GM23248 (cell line): ENCODE results near the gene MGAT4A. TPM values are rescaled to one million over a fixed set of nuclear protein-coding genes. Genes with fewer than 3 reads are reported as not detected.
"Not testable (repeated sequence)": the region's sequence is repeated elsewhere in the genome, so short reads cannot be mapped to it uniquely, and the experiment has no call there.

ENCODE experiments used
- DNase-seq: peaks from one replicate; pipeline ENCODE4 v3.0.0-alpha.2; 2015
- H2AFZ ChIP-seq: fragments of 200-600 bp; sonication (generic); 2 replicates; pipeline ENCODE4 v1.6.1; 2016; ENCODE audit warnings: antibody characterized with exemption
- H3F3A ChIP-seq: fragments of 200-600 bp; sonication (generic); 2 replicates; pipeline ENCODE4 v1.6.1; 2016; ENCODE audit warnings: mild to moderate bottlenecking, antibody characterized with exemption, mixed run types; ENCODE audit not compliant: insufficient read depth
- H3K27ac ChIP-seq: fragments of 200-600 bp; sonication (generic); 2 replicates; pipeline ENCODE4 v1.5.1; 2016; ENCODE audit warnings: mild to moderate bottlenecking
- H3K27me3 ChIP-seq: fragments of 200-600 bp; sonication (generic); replicated peaks from 2 replicates; pipeline ENCODE4 v1.6.1; 2016; ENCODE audit warnings: mild to moderate bottlenecking; ENCODE audit not compliant: insufficient read depth
- H3K36me3 ChIP-seq: fragments of 200-600 bp; sonication (generic); 2 replicates; pipeline ENCODE4 v1.6.1; 2016; ENCODE audit warnings: low read depth, mild to moderate bottlenecking
- H3K4me1 ChIP-seq: fragments of 200-600 bp; sonication (generic); 2 replicates; pipeline ENCODE4 v1.6.1; 2016; ENCODE audit warnings: mild to moderate bottlenecking; ENCODE audit not compliant: insufficient read depth
- H3K4me2 ChIP-seq: fragments of 200-600 bp; sonication (generic); one replicate; pipeline ENCODE4 v1.6.1; 2016; ENCODE audit warnings: mild to moderate bottlenecking; ENCODE audit not compliant: unreplicated experiment
- H3K4me3 ChIP-seq: fragments of 200-600 bp; sonication (generic); 2 replicates; pipeline ENCODE4 v1.5.1; 2016; ENCODE audit warnings: mild to moderate bottlenecking
- H3K79me2 ChIP-seq: fragments of 200-600 bp; sonication (generic); 2 replicates; pipeline ENCODE4 v1.6.1; 2016; ENCODE audit warnings: mild to moderate bottlenecking; ENCODE audit not compliant: insufficient read depth
- H3K9ac ChIP-seq: fragments of 200-600 bp; sonication (generic); 2 replicates; pipeline ENCODE4 v1.6.1; 2016; ENCODE audit warnings: mild to moderate bottlenecking
- H3K9me2 ChIP-seq: fragments of 200-600 bp; sonication (generic); 2 replicates; pipeline ENCODE4 v1.6.1; 2016; ENCODE audit warnings: mixed run types, mild to moderate bottlenecking, moderate library complexity; ENCODE audit not compliant: insufficient read depth
- H3K9me3 ChIP-seq: fragments of 200-600 bp; sonication (generic); one replicate; pipeline ENCODE4 v1.6.1; 2017; ENCODE audit warnings: low read depth
- H4K20me1 ChIP-seq: fragments of 200-600 bp; sonication (generic); 2 replicates; pipeline ENCODE4 v1.6.0; 2016; ENCODE audit not compliant: insufficient read depth
- EZH2 ChIP-seq: fragments of 200-600 bp; sonication (generic); IDR thresholded peaks from 2 replicates; pipeline ENCODE4 v1.6.1; 2018; ENCODE audit warnings: antibody characterized with exemption, mild to moderate bottlenecking; ENCODE audit not compliant: insufficient read depth, poor library complexity, severe bottlenecking
- EZH2phosphoT487 ChIP-seq: fragments of 200-600 bp; sonication (generic); IDR thresholded peaks from 2 replicates; pipeline ENCODE4 v1.6.1; 2018; ENCODE audit warnings: antibody characterized with exemption, moderate library complexity, mild to moderate bottlenecking, low read depth; ENCODE audit not compliant: insufficient read depth
- WGBS, 2 experiments: methylation state at CpG; one replicate each; pipeline ENCODE4 v1.1.6; 2015 to 2017; ENCODE audit warnings: low lambda C conversion rate in 2 of 2, low coverage in 1 of 2; ENCODE audit errors: missing lambda C conversion rate in 2 of 2; 5-methylcytosine and 5-hydroxymethylcytosine counted together
- in situ Hi-C: fragments of 300-500 bp; cut with MboI; formaldehyde crosslinking; loops from 2 replicates; pipeline ENCODE4 v1.15.0; 2020
- polyA plus RNA-seq: library from polyadenylated mRNA; unstranded; fragments of >200 nt; fragmentation: Nextera tagmentation; extraction: Ambion mirVana; gene quantifications from 2 replicates; pipeline ENCODE4 v1.2.1, GENCODE V29; 2016
- total RNA-seq: library from RNA; depleted of rRNA; stranded (reverse); fragments of >200 nt; shearing (Covaris generic); gene quantifications from 2 replicates; pipeline ENCODE4 v1.2.3, GENCODE V29; 2014

MGAT4A gene
- total and polyA plus RNA-seq, 2 experiments from 2014 or later, result under 0.01 TPM; not detected in 1

DNA sequence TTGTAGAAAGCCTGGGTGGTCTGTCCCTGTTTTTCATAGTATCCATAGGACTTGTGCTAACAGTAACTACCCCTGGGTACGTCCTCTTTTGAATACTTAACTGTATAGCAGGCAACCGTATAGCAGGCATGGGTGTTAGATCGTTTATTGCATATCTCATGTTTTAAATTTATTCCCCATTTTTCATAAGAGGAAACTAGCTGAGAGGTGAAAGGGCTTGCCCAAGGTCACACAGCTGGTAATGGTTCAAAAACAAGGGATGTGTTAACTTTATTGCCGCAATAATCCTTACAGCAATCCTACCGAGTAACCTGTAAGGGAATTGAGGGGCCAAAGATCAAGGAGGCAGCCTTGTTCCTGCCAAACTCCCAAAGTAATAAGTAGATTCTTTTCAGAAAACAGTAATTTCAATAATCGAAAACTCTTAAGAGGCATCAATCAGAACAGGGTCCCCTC, 990 bp upstream of the MGAT4A start:
- H3K27ac ChIP-seq, result no peak overlapping the region
- H4K20me1 ChIP-seq, result no peaks in the 10 kb centered on the region
- WGBS, 2 experiments, result 50 to 53% methylated on average over 6 of the region's 6 CpGs
- H3K9me2 ChIP-seq, result no peaks in the 10 kb centered on the region
- in situ Hi-C loops, result no loop called here
- H3K36me3 ChIP-seq, result no peaks in the 10 kb centered on the region
- H2AFZ ChIP-seq, result peak overlapping the region; percentile 87; the same call in 1 of the 2 replicates
- peak overlapping the region; percentile 66; the same call in 1 of the 2 replicates for H3K4me3 ChIP-seq
- no peak for DNase-seq
- H3K79me2 ChIP-seq, result no peaks in the 10 kb centered on the region
- H3K4me1 ChIP-seq, result no peaks in the 10 kb centered on the region
- no peak for TF ChIP-seq EZH2
- no peak for TF ChIP-seq EZH2phosphoT487
- H3K9me3 ChIP-seq, result no peaks in the 10 kb centered on the region
- H3K27me3 ChIP-seq, result peaks cover 88% of the 10 kb centered on the region
- no peaks in the 10 kb centered on the region for H3F3A ChIP-seq
- H3K4me2 ChIP-seq, result no peak overlapping the region
- no peak overlapping the region for H3K9ac ChIP-seq

GRCh38 chr2:98730707-98731040, 258 bp downstream of the MGAT4A start:
- Histone ChIP-seq H3K9ac (no peak overlapping the region), H3K36me3 (no peaks in the 10 kb centered on the region), H3K4me2 (no peak overlapping the region), H4K20me1 (no peaks in the 10 kb centered on the region), H3K27me3 (peaks cover 88% of the 10 kb centered on the region), H3K4me1 (no peaks in the 10 kb centered on the region), H3K9me2 (no peaks in the 10 kb centered on the region), H3K9me3 (no peaks in the 10 kb centered on the region), H3K4me3 (no peak overlapping the region), H3K79me2 (no peaks in the 10 kb centered on the region), H2AFZ (no peak overlapping the region), H3F3A (no peaks in the 10 kb centered on the region), H3K27ac (no peak overlapping the region)
- peak; percentile 54 for DNase-seq
- TF ChIP-seq EZH2phosphoT487, result no peak
- in situ Hi-C loops, result no loop called here
- WGBS, 2 experiments, result 0 to 1% methylated on average over 3 to 33 of the region's 56 CpGs

DNA sequence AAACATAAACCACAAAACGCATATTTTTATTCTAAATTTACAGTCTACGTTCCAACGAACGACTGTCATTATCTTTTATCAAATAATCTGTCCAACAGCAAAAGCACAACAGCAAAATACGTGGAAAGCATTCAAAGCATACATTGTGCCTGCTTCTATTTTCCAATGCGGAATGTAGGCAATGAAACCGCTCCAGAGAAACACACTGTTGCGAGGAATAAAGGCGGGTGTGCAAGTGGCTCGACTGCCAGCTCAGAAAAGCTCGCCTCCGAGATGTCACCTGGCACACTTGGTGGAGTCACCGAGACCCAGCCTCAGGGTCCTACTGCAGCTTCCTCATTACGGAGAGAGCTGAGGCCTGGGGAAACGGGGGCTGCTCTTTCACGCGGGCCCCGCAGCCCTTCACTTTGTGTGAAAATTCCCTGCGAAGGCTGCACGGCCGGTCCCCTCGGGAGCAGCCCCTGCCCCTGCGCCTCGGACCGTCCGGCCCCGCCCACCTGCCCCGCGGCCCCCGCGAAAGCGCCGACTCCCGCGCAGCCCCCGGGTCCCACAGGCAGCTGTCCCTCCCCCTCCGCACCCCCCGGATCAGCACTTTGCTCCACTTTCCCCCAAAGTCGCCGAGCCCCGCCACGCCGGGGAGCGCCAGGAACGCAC, 752 bp downstream of the MGAT4A start:
- Histone ChIP-seq H3K27me3 (peaks cover 91% of the 10 kb centered on the region), H3K4me1 (no peaks in the 10 kb centered on the region), H3K4me2 (no peak overlapping the region), H3K27ac (no peak overlapping the region), H3F3A (no peaks in the 10 kb centered on the region), H2AFZ (no peak overlapping the region), H4K20me1 (no peaks in the 10 kb centered on the region), H3K79me2 (no peaks in the 10 kb centered on the region), H3K36me3 (no peaks in the 10 kb centered on the region), H3K9me2 (no peaks in the 10 kb centered on the region), H3K9ac (no peak overlapping the region), H3K9me3 (no peaks in the 10 kb centered on the region), H3K4me3 (no peak overlapping the region)
- 0 out of 2 replicates have a peak, but pooled peaks have one; percentile 39 for TF ChIP-seq EZH2phosphoT487
- TF ChIP-seq EZH2, result peak; percentile 95
- DNase-seq, result peak; percentile 23
- in situ Hi-C loops, result no loop called here
- 2 to 3% methylated on average over 17 to 38 of the region's 45 CpGs for WGBS, 2 experiments

DNA sequence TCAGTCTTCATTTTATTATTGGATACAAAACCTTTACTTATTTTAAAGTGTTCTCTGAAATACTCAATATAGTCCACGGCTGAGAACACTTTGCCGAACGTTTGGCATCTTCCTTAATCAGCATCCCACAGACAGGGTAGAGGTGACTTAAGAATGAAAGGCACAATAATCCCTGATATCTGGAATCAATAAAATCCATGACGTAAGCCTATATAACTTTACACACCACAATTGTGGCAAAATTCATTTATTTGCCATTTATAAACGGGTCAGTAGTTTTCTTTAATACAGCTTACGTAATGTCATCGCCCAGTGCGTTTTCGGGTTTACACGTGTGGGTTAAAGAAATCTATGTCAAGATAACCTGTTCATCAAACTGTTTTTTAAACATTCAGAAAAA, 1.3 kb downstream of the MGAT4A start:
- in situ Hi-C loops, result no loop called here
- H2AFZ ChIP-seq, result no peak overlapping the region
- no peaks in the 10 kb centered on the region for H3K79me2 ChIP-seq
- H3K9me2 ChIP-seq, result no peaks in the 10 kb centered on the region
- H3K36me3 ChIP-seq, result no peaks in the 10 kb centered on the region
- no peak overlapping the region for H3K4me2 ChIP-seq
- no peak overlapping the region for H3K4me3 ChIP-seq
- peak; percentile 5 for DNase-seq
- H3K4me1 ChIP-seq, result no peaks in the 10 kb centered on the region
- H3K27ac ChIP-seq, result no peak overlapping the region
- no peaks in the 10 kb centered on the region for H4K20me1 ChIP-seq
- peaks cover 91% of the 10 kb centered on the region for H3K27me3 ChIP-seq
- no peak overlapping the region for H3K9ac ChIP-seq
- no peaks in the 10 kb centered on the region for H3F3A ChIP-seq
- no peaks in the 10 kb centered on the region for H3K9me3 ChIP-seq
- TF ChIP-seq EZH2 (no peak), EZH2phosphoT487 (0 out of 2 replicates have a peak, but pooled peaks have one; percentile 26)
- 3 to 4% methylated on average over 10 of the region's 10 CpGs for WGBS, 2 experiments

- H3K4me3 ChIP-seq, H3K9me3 ChIP-seq, DNase-seq, H3K9me2 ChIP-seq, in situ Hi-C loops, H3K9ac ChIP-seq, H3K36me3 ChIP-seq, H4K20me1 ChIP-seq, H3F3A ChIP-seq, H3K4me1 ChIP-seq, H3K27ac ChIP-seq, H3K4me2 ChIP-seq, H2AFZ ChIP-seq, H3K79me2 ChIP-seq: not testable (repeated sequence)
- 67 to 71% methylated on average over 5 of the region's 5 CpGs for WGBS, 2 experiments
- peaks cover 84% of the 10 kb centered on the region for H3K27me3 ChIP-seq
These were observed 2.7 kb downstream of the MGAT4A start for GRCh38 chr2:98728088-98728718.
